ENCODE data around the gene HUNK.
"Not testable (repeated sequence)": the region's sequence is repeated elsewhere in the genome, so short reads cannot be mapped to it uniquely, and the experiment has no call there.

HUNK gene

DNA sequence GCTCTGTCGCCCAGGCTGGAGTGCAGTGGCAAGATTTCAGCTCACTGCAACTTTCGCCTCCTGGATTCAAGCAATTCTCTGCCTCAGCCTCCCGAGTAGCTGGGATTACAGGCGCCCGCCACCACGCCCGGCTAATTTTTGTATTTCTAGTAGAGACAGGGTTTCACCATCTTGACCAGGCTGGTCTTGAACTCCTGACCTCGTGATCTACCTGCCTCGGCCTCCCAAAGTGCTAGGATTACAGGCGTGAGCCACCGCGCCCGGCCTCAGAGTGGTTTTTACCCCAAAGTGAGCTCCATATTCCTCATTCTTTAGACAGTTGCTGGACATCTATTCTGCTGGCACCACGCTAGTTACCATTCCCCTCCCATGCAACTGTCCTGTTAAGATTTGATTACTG is 1.4 kb upstream of the HUNK start:
- not testable (repeated sequence) for DNase-seq

- DNase-seq: no peak
Observed at GRCh38 chr21:31872072-31872451, 758 bp upstream of the HUNK start.

GRCh38 chr21:31873275-31873695 is 465 bp downstream of the HUNK start:
- no peak for DNase-seq

DNA sequence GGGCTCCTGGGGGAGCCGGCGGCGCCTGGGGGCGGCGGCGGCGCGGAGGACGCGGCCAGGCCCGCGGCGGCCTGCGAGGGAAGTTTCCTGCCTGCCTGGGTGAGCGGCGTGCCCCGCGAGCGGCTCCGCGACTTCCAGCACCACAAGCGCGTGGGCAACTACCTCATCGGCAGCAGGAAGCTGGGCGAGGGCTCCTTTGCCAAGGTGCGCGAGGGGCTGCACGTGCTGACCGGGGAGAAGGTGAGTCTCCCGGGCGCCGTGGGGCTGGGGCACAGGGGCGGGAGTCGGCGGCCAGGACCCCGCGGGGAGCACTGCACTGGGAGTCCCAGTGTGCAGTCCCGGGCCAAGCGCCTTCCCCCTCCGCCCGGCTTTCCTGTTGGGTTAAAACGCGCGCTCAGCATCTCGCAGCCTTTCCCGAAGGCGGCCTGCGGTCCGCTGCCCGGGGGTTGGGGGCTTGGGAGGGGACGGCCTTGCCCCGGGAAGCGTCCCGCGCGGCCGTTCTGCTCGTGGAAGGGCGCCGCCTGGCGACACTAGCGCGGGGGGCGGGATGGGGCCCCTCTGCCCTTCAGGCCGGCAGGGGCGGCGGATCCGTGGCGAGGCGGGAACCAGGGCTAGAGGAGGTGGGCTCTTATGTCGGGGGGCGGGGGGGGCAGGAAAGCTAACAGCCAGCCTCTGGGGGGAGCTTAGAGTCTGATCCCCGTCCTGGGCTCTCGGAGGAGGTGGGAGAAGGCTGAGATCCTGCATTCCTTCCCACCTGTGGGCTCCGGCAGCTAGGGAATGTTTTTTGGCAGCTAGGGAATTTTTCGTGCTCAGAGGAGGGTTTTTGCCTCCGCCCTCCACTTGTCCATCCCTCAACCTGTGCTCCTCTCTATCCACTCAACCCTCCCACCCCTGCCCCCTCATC is 1.1 kb downstream of the HUNK start:
- no peak for DNase-seq

DNA sequence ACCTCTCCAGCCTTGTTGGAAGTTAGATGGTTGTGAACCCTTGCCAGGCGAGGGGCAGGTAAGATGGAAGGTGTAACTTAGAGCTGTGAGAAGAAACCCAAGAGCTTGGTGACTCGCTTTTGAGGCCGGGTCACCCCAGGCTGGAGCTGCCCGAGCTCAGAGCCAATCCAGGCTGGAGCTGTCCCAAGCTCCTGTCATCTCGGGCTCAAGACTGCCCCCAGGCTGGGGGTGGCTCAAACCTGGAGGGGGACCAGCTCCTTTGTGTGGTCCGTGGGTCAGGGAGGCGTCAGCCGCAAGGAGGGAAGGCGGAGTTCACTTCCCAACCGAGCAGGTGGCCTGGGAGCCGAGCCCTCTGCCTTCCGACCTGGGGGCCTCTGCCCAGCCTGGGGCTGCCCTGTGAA is 2.0 kb downstream of the HUNK start:
- no peak for DNase-seq

- DNase-seq: no peak
Observed at GRCh38 chr21:31875496-31876015, 2.7 kb downstream of the HUNK start.

DNA sequence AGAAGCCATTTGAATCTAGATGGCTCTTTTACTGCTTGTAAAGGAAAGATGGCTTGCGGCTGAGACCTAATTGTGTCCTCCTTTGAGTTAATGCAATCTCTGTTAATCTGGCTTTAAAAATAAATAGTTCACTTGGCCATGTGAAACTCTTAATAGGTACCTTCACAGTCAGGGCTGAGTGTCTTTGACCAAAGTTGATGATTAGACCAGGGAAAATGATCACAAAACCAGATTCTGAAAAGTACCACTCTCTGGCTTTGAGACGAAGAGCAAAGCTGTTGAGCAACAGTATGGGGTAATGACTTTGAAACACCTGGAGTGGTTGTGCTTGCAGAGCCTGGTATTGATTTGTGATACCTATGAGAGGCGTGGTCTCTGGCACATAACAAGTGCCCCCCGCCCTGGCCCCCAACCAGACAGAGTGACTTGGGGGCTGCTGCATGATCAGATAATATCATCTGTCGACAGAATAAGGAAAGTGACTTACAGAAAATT is 4.7 kb downstream of the HUNK start:
- no peak for DNase-seq

- no peak for DNase-seq
Observed at GRCh38 chr21:31878831-31879230, 6.0 kb downstream of the HUNK start.

DNA sequence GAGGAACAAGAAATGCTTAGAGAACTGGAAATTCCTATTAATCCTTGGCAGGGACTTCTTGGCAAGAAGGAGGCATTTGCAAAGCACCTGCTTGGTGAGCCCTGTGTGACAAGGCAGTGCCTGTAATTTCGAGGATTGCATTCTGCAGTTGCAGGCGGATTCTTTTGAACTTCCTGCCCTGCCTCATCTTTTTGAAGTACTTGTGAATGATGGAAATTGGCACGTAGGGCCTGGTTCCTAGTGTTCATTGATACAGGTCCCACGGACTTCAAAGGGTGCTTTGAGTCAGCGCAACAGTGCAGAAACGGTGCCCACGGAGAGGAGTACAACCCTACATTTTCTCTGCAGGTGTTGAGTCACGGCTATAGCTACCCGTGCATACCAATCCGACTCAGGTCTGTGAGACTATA is 6.4 kb downstream of the HUNK start:
- DNase-seq: no peak

DNA sequence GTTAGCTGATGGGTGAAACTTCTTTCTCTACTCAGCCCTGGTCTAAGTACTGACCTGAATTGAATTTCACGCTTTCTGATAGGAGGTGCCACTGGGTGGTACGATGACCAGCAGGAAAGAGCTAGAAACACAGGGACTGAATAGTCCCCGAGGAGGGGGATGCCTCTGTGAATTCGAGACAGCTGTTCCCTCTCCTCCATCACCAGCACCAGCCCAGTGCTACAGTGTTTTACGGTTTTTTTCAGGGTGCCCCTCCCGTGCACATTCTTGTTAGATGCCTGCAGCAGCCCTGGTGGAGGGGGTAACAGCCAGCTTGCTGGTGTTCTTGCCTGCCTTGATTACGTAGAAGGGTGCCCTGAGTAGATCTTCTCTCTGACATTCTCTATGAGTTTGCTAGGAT is 7.1 kb downstream of the HUNK start:
- no peak for DNase-seq

GRCh38 chr21:31880816-31881215 is 8.0 kb downstream of the HUNK start:
- no peak for DNase-seq

DNA sequence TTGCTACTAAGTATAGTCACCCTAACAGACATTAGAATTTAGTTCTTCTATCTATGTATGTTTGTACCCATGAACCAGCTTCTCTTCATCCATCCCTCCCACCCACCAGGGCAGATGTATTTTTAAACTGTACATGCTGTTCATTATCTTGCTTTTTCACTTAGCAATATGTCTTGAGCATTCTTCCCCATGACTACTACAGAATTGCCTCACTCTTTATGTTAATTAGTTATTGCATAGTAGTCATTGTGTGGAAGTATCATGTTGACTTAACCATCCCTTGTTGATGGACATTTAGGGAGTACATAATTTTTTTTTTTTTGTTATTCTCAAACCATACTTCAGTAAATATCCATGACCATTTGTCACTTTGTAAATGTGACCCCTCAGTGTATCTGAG is 9.9 kb downstream of the HUNK start:
- no peak for DNase-seq

DNA sequence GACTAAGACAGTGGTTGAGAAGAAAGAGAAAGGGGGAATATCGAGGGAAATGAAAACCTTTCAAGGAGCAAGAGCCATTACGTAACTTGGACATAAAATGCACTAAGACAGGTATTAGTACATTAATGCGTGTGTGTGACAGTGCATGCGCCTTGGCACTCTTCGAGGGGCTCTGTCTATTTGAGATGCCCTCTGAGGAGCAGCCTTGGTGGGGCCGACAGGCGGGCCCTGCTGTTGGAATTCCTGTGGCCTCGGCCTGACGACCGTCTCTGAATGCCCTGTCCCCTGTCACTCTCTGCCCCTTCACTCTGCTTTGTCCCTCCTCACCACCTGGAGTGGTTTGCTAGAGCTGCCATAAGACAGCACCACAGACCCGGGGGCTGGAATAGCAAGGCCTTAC is 12.3 kb downstream of the HUNK start:
- no peak for DNase-seq

DNA sequence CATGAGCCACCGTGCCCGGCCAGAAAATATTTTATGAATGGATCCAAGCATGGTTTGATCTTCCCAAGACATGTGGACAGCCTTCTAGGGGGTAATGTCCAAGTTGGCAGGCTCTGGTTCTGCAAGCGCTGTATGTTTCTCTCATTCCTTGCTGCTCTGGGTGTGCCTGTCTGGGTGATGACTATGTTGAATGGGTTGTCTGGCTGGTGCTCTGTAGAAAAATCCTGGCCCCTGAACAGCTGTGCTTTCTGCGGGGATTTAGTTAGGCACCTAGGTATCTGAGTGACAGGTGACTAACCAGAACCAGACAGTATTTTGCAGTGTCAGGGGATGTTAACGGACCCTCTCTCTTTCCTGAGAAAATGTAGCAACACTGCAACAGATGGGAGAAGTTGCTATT is 14.1 kb downstream of the HUNK start:
- no peak for DNase-seq

DNA sequence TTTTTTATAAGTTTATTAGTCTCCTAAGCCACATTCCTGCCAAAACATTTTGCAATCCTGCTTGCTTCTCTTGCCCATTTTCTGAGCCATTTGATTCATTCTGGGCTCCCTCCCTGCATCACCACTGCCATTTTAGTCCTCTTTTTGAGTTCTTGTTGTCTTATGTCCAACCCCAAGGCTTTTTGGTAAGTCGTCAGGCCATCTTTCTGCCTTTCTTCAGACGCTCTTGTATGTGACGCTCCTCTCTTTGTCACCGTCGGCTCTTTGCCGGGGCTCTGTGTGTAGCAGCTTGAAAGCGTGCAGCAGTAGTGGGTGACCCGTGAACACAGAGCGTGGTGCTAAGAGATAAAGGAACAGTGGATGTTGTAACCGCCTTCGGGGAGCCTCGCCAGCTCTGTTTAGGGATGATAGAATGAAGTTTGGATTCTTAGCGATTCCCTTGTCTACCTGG is 14.6 kb downstream of the HUNK start:
- no peak for DNase-seq

GRCh38 chr21:31888936-31889371 is 16.1 kb downstream of the HUNK start:
- no peak for DNase-seq

DNA sequence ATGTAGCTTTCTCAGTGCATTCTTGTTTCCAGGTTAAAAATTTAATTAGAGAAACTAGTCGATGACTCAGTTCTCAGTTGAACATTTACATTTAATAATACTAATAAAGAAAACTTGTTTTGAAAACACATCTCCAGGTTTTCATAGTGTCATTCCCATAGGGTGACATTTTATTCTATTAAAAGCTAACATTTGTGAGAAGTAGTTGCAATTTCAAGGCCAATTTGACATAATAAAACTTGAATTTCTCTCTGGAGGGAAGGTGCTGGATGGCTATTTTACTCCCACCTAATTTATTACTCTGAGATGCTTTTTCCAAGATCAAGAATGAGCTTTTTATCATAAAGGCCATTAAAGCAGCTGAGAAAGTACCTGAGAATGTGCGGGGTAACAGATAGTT is 16.6 kb downstream of the HUNK start:
- DNase-seq: no peak

GRCh38 chr21:31892686-31893085 is 19.9 kb downstream of the HUNK start:
- DNase-seq: no peak

DNA sequence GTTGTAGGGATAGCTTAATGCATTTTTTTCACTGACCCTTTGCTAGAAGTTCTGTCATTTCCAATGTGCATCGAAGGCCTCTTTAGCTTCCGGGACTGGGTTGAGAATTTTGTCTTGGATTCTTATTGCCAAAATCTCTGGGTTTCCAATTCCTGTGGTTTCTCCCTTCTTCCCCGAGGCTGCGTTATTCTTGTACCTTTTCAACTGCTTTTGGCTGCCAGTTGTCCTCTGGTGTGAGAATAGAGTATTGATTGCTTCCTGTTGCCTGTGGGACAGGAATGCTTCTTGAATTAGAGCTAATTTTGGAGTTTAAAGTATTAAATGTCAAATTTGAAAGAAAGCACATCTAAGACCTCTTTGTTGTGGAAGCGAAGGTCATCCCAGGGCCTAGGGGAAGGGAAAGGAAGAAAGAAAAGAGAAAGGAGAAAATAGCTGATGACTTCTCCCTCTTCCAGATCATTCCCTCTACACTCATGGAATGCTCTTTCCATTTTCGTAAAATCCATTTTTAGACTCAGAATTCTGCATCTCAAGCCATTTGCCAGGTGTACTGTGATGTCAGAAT is 21.1 kb downstream of the HUNK start:
- DNase-seq: no peak

- DNase-seq: no peak
Observed at GRCh38 chr21:31894457-31894856, 21.6 kb downstream of the HUNK start.

- no peak for DNase-seq
Observed at GRCh38 chr21:31895077-31895835, 22.4 kb downstream of the HUNK start.

DNA sequence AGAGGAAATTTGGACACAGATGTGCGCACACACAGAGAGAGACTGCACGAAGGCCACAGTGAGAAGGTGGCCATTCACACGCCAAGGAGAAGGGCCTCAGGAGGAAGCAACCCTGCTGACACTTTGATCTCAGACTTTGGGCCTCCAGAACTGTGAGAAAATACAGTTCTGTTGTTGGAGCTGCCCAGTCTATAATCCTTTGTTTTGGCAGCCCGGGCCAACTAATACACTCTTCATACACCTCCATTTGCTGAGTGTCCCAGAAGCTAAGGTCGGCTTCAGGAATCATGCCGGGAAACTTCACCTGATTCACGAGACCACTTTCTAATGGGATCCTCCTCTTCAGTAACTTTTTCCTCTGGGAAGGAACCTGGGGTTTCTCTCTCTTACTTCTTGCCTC is 23.2 kb downstream of the HUNK start:
- DNase-seq: no peak

GRCh38 chr21:31897311-31897710 is 24.5 kb downstream of the HUNK start:
- no peak for DNase-seq
